Stimulated activated naive CD8-positive, alpha-beta T cell treated with anti-CD3 and anti-CD28 coated beads, Interleukin-15, amount 100 ng/mL, for 72 hours (primary cell): ENCODE results near the gene ZFP36L2.

Experiments
- ATAC-seq: fragments of 150-1000 bp; cut with Tn5 transposase; 2 replicates; pipeline ENCODE4 v1.10.0; 2021; ENCODE audit warnings: mild to moderate bottlenecking, moderate library complexity
- DNase-seq, 2 donors: peaks; one replicate each; pipeline ENCODE4 v3.0.0; 2021 to 2022
- H3K27ac Mint-ChIP-seq, 2 donors: one replicate each; pipeline ENCODE4 v1.8.0; 2022; ENCODE audit warnings: mild to moderate bottlenecking in 2 of 2, mixed read lengths in 2 of 2, moderate library complexity in 2 of 2
- H3K27me3 Mint-ChIP-seq: one replicate; pipeline ENCODE4 v1.8.0; 2022; ENCODE audit warnings: mixed read lengths
- H3K4me1 Mint-ChIP-seq: one replicate; pipeline ENCODE4 v1.8.0; 2022; ENCODE audit warnings: mild to moderate bottlenecking, mixed read lengths
- H3K4me3 Mint-ChIP-seq, 2 donors: one replicate each; pipeline ENCODE4 v1.8.0; 2022; ENCODE audit warnings: mild to moderate bottlenecking in 2 of 2, mixed read lengths in 2 of 2, moderate library complexity in 1 of 2
- H3K9me3 Mint-ChIP-seq, 2 donors: one replicate each; pipeline ENCODE4 v1.8.0; 2022; ENCODE audit warnings: mixed read lengths in 2 of 2

Gene ZFP36L2

GRCh38 chr2:43178602-43179542 is 47.5 kb downstream of the ZFP36L2 start:
- no peak for ATAC-seq
- peaks cover 70% of the 10 kb centered on the region for H3K4me1 Mint-ChIP-seq
- peak overlapping the region; percentile 91 to 92 for H3K27ac Mint-ChIP-seq
- DNase-seq, result peak in 1 of 2 donors; percentile 24
- peaks cover 0 to 11% of the 10 kb centered on the region in 2 donors for H3K9me3 Mint-ChIP-seq
- H3K4me3 Mint-ChIP-seq, result peak overlapping the region; percentile 44 to 53
- H3K27me3 Mint-ChIP-seq, result no peaks in the 10 kb centered on the region

GRCh38 chr2:43178055-43178598 is 48.3 kb downstream of the ZFP36L2 start:
- no peak for DNase-seq
- Mint-ChIP-seq H3K27ac (peak overlapping the region; percentile 91 to 92), H3K4me3 (peak overlapping the region in 1 of 2 donors; percentile 11), H3K9me3 (peaks cover 0 to 11% of the 10 kb centered on the region in 2 donors), H3K4me1 (peaks cover 71% of the 10 kb centered on the region), H3K27me3 (no peaks in the 10 kb centered on the region)
- no peak for ATAC-seq

DNA sequence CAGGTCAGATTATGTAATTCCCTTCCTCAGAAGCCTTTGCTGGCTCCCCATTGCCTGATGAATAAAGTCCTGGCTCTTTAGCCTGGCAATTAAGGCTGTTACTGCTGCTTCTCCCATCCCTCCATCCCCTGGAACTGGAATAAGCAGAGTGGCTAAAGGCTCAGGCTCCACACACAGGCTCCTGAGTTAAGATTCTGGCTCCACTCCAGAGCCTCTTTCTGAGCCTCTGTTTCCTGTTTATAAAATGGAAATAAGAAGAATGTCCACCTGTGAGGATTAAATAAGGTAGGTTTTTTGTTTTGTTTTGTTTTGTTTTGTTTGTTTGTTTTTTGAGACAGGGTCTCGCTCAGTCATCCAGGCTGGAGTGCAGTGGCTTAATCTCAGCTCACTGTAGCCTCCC is 50.0 kb downstream of the ZFP36L2 start:
- ATAC-seq (no peak), DNase-seq (no peak)
- Mint-ChIP-seq H3K27me3 (no peaks in the 10 kb centered on the region), H3K4me1 (peaks cover 80% of the 10 kb centered on the region), H3K27ac (peak overlapping the region in 1 of 2 donors; percentile 59), H3K4me3 (no peak overlapping the region), H3K9me3 (peaks cover 0 to 11% of the 10 kb centered on the region in 2 donors)

DNA sequence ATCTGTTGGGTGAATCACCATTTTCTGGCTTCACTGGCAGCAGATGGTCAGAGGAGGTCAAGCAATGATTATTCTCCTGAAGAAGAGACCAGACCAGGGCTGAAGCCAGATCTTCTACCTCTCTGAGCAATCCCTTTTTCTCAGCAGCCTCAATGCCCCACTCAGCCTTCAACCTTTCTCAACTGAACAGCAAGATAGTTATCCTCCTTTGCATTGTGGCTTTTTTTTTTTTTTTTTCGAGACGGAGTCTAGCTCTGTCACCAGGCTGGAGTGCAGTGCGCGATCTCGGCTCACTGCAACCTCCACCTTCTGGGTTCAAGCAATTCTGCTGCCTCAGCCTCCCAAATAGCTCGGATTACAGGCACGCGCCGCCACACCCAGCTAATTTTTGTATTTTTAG is 50.5 kb downstream of the ZFP36L2 start:
- Mint-ChIP-seq H3K4me1 (peaks cover 80% of the 10 kb centered on the region), H3K4me3 (peak overlapping the region; percentile 15 to 81), H3K27ac (peak overlapping the region in 1 of 2 donors; percentile 67), H3K27me3 (no peaks in the 10 kb centered on the region), H3K9me3 (peaks cover 0 to 11% of the 10 kb centered on the region in 2 donors)
- DNase-seq (no peak), ATAC-seq (no peak)

GRCh38 chr2:43175020-43175441 is 51.4 kb downstream of the ZFP36L2 start:
- Mint-ChIP-seq H3K27me3 (no peaks in the 10 kb centered on the region), H3K27ac (peak overlapping the region; percentile 86 to 92), H3K4me1 (peaks cover 85% of the 10 kb centered on the region), H3K4me3 (peak overlapping the region; percentile 59 to 81), H3K9me3 (peaks cover 0 to 11% of the 10 kb centered on the region in 2 donors)
- ATAC-seq, result peak; percentile 47
- DNase-seq, result peak in 1 of 2 donors; percentile 51

DNA sequence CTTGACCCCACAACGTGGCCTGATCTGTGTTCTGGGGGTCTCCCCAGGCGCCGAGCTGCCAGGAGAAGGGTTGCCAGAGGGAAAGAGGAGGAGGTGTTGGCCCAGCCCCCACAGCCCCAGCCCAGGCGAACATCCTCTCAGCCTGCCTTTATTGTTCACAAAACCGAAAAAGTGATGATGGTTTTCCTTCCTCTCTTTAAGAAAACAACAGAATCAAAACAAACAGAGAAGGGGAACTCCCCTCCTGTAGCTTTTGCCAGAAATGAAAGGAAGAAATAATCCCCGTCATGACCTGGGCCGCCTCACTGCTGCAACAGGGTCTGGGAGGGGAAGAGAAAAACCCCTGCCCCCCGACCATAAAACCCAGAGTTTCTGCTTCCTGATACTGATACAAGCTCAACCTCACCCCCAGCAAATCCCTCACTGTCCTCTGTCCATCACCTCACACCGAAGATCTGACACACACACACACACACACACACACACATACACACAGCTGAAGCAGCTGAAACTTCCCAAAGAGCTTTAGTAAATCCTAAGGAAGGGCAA is 52.0 kb downstream of the ZFP36L2 start:
- peak overlapping the region; percentile 86 to 92 for H3K27ac Mint-ChIP-seq

More for the DNA sequence above, 52.0 kb downstream of the ZFP36L2 start:
- peak; percentile 85 for ATAC-seq
- Mint-ChIP-seq H3K4me1 (peaks cover 91% of the 10 kb centered on the region), H3K9me3 (peaks cover 0 to 11% of the 10 kb centered on the region in 2 donors), H3K4me3 (peak overlapping the region; percentile 59 to 81), H3K27me3 (no peaks in the 10 kb centered on the region)
- peak; percentile 66 to 84 for DNase-seq
